GM19328 (cell line): ENCODE measurements around the gene FAM181A.
A peak's percentile ranks its signal among the peaks of the same experiment; 100 is the strongest.

ENCODE experiments used
- ATAC-seq: cut with Tn5 transposase; IDR thresholded peaks from one replicate; pipeline ENCODE4 v1.9.1; 2021; ENCODE audit warnings: mild to moderate bottlenecking, moderate library complexity; ENCODE audit not compliant: unreplicated experiment

The FAM181A gene

DNA sequence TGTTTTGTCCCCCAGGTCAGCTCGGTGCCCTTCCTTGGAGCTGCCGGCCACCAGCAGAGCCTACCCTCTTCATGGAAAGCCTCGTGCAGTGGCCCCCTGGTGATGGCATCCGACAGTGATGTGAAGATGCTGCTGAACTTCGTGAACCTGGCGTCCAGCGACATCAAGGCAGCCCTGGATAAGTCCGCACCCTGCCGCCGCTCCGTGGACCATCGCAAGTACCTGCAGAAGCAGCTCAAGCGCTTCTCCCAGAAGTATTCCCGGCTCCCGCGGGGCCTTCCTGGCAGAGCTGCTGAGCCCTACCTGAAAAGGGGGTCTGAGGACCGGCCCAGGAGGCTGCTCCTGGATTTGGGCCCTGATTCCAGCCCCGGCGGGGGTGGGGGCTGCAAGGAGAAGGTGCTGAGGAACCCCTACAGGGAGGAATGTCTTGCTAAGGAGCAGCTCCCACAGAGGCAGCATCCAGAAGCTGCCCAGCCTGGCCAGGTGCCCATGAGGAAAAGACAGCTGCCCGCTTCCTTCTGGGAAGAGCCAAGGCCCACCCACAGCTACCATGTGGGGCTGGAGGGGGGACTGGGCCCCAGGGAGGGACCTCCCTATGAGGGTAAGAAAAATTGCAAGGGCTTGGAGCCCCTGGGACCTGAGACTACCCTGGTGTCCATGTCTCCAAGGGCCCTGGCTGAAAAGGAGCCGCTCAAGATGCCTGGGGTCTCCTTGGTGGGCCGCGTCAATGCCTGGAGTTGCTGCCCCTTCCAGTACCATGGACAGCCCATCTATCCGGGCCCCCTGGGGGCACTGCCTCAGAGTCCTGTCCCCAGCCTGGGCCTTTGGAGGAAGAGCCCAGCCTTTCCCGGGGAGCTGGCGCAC, 1.3 kb downstream of the FAM181A start:
- ATAC-seq: no peak

DNA sequence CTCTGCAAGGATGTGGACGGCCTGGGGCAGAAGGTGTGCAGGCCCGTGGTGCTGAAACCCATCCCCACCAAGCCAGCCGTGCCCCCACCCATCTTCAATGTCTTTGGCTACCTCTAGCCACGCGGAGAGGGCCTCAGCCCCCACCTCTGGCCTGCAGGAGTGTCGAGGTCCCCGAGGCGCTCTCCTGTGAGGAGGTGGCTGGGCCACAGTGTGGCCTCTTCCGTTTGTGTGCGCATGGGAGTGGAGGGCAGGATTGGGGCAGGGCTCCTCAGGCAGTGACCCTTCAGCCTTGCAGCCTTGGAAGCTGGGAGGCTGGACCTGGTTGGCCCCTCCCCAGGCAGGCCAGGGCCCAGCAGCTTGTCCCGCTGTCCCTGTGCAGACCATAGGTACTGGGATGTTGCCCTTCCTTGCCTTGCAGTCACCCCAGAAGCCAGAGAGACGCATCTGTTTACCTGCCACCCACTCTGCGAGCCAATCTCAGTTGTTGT, 1.9 kb downstream of the FAM181A start:
- ATAC-seq: no peak

DNA sequence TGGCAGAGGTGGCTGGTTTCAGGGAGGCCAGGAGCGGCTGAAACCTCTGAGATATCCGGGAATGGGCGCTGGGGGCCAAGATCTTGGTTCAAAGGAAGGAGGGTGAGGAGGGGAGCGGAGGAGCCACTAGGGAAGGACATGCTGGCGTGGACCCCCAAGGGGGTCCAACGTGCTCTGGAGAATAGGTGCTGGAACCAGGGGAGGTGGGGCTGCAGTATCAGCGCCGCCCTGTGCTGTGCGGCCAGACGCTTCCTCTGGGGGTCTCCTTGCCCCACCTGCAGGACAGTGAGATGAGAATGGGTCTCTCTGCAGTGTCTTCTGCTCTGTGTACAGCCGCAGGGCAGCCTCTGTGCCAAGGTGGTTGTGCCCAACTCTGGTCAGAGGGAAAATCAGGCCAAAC, 2.5 kb downstream of the FAM181A start:
- no peak for ATAC-seq

DNA sequence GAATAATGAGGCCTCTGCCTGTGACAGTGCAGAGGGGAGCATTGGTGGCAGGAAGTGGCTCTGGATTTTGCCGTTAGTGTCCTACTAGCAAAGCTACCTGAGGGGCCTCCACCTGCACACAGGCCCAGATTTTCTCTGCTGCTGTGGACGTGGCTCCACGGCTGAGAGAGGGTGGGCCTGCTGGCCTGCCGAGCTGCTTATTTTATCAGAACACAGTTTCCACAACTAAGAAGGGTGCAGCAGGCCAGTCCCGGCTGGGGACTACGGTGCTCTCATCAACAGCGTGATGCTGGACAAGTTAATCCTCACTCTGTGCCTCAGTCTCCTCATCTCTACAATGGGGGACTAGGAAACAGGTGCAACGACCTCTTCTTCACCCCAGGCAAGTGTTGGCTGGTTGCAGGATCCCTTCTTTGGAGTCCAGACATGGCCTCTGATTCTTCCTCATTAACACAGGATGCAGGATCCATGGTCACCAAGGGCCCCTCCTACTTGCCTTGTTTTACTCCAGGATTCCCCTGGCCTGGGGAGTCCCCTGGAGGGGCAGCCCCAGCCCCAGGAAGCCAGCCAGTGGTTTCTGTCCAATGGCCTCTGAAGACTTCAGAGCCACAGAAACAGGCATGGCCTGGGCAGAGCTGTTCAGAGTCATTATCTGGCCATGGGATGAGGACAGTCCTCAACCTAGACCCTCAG, 3.3 kb downstream of the FAM181A start:
- no peak for ATAC-seq

DNA sequence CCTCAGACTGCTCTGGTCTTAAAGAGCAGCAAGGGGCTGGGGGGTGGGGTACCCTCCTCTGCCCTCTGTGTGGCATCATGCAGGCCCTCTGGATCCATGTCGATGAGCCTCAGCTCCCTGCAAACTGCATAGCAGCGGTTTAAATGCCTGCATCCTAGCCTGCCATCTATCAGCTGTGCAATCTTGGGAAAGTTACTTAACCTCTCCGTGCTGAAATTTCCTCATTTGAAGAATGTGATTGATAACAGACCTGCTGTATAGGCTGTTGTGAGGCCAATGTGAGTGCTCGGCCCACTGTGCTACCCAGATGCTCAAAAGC, 3.8 kb downstream of the FAM181A start:
- ATAC-seq: no peak

DNA sequence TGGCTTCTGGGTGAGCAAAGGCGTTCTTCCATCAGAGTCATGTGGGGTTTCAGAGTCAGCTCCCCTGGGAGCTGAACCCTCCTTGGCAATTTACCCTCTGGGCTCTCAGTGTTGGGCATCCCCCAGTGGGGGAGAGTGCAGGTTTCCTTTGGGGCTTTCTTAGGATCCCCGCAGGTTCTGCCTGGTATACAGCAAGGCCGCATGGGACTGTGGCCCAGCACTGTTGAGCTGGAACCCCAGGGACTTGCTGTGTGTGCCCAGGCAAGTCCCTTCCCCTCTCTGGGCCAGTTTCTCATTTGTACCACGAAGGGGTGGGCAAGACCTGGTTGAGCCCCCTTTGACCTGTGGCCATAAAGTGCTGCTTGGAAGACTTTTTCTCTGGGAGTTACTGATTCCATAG, 5.5 kb downstream of the FAM181A start:
- ATAC-seq: no peak

DNA sequence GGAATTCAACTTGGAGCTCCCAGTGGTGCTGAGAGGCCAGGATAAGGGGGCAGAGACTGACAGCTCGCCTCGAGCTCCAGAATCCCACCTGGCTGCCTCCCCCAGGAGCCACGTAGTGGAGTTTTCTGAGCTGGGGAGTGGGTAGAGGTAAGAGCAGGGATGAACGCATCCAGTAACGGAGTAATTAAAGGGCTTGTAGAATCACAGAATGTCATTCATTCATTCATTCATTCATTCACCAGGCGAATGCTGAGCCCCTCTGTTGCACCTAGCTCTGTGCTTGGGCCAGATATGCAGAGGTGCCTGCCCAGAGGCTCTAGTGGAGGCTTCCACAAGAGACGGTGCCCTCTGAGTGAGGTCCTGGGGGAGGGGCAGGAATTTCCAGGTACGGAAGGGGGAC, 8.1 kb downstream of the FAM181A start:
- ATAC-seq: no peak

DNA sequence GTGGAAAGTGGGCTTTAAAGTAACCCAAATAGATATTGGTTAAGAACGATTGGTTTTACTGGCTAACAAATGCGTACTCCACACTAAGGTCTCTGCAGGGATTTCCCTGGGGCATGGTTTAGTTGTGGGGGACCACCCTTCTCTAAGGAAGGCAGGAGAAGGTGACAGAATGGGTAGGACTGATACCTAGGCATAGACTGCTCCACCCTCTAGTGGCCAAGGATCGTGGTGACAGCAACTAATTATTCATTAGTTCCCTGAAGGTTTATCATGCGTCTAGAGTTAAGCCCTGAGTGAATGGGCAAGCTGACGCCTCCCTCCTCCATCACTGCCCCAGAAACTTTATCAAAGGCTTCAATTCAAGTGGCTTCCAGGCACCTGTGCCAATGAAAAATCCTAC, 9.1 kb downstream of the FAM181A start:
- ATAC-seq: no peak

DNA sequence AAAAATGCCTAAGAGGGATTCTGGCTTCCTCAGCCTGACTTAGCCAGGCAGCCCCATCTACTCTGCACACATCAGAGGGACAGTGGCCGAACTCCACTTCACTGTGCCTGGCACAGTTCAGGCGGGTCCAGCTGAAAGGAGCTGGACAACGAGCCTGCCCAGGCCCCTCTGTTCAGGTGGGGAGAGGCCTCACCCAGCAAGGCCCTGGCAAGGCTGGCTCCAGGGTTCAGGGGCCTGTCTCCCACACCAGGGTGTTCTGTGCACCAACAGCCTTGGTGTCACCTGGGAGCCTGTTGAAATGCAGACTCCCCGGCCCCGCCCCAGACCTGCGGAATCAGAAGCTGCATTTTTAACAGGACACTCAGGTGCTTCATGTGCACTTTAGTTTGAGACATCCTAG, 9.8 kb downstream of the FAM181A start:
- no peak for ATAC-seq

DNA sequence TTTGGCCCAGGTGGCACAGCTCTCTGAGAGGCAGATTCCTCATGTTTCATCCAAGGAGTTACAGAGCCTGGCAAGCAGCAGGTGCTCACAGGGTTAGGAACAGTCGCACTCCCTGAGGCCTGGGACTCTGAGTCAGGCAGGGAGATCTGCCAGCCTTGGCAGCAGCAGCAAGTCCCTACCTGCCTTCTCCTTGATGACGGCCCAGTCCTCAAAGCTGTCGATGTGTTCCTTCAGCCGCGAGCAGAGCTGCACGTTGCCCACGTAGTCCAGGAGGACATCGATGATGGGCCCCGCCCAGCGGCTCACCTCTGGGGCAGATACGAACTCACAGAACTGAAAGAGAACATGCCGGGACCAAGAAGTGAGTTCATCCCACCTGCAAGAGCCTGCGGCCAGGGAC, 10.4 kb downstream of the FAM181A start:
- no peak for ATAC-seq

DNA sequence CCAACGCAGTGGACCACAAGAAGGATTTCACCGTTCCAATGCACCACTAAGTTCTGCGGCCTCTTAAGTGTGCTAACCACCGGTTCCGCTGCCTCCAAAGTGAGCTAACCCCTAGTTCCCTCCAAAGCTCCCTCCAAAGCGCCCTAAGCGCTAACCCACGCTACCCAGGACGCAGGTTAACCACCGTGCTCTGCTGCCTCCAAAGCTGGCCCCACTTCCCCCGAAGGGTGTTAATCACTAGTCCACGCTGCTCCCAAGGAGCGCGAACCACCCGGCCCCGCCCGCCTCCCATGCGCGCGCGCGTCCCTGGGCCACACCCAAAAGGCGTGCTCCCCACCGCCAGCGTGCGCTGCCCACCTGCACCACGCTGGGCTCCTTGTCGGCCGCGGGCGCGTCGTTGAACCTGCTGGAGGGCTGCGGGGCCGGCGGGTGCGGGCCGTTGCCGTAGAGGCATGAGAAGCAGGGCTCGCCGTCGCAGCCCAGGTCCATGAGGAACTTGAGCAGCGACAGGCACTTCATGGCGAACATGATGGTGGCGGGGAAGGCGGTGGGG, 11.7 kb downstream of the FAM181A start:
- no peak for ATAC-seq

DNA sequence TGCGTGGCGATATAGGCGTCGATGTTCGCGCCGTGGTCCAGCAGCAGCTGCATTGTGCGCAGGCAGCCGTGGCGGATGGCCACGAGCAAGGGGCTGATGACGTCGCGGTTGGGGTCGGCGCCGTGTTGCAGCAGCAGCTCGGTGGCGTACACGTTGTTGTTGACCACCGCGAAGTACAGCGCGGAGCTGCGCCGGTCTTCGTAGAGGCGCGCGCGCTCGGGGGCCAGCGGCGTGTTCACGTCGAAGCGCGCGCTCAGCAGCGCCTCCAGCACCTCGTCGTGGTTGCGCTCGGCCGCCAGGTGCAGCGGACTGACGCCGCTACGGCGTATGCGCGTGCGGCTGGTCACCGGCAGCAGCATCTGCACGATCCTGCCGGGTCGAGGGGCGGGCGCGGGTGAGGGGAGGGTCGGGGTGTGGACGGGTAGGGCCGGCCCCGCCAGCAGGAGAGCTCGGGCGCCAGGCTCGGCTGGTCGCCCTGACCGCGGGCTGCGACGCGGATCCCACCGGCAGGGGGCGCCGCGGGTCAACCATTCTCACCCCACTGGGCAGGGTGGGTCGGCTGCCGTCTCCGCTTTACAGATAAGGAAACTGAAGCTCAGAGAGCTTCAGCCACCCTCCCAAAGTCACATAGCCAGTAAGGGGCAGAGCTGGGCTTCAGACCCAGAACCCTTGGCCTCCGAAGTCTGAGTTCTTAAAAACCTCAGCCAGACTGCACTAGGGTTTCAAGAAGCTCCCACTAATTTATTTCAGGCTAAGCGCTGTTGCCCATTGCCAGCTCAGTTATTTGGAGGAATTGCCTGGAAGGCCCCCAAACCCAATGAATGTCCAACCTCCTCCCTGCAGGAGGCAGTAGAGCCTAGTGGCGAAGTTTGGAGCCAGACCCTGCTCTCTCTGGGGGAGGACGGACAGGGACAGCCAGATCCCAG, 12.4 kb downstream of the FAM181A start:
- ATAC-seq: peak; percentile 89

DNA sequence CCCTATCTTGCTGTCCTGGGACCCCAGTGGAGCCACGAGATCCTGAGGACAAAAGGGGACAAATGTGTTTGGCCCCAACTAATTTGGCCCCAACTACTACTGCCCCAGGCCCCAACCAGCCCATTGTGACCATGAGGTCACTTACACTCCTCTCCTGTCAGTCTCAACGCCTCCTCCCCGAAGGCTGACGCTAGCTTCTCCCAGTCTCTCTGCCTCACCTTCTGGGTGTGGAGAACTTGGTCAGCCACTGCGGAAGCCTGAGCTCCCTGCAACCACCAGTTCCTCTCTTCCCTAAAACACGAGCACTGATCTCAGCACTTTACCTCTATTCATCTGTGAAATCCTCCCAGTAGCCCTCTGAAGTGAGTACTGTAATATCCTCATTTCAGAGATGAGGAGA, 13.3 kb downstream of the FAM181A start:
- ATAC-seq: no peak

DNA sequence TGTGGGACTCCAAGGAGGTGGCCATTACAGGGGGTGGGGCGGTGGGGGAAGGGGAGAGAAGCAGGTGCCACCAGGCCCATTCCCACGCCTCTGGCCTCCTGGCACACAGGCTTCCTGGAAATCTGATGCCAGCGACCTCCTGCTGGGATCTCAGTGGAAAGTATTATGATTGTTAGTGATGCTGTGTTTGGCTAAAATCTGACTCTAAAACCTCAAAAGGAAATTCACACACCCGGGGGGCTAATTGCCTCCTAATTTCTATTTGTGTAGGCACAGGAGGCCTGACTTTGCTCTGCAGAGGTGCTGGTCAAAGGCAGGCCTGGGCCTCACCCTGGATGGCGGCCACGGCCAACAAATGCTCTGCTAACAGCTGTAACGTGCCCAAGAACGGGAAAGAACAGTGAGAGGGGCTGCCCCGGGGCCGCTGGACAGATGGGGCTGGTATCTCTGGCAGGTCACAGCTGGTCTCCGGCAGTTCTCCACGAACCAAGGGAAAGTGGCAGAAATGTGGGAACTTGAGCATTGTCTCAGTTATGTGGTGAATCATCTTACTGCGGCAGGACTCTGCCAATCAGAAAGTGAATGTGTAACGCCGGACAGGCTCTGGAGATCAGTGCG, 14.3 kb downstream of the FAM181A start:
- no peak for ATAC-seq

DNA sequence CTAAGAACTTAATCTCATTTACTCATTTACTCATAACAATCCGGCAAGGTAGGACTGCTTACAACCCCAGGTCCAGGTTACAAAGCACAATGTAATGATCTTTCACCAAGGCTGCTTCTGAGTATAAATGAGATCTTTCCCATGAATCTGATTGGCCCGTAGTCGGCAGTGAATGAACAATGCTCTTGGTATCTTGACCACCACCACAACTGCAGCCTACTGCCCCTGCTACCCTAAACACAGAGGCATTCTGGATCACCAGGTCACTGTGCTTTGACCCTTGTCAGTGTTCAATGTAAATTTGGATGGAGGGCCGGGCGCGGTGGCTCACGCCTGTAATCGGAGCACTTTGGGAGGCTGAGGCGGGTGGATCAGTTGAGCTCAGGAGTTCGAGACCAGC, 15.9 kb downstream of the FAM181A start:
- ATAC-seq: no peak

DNA sequence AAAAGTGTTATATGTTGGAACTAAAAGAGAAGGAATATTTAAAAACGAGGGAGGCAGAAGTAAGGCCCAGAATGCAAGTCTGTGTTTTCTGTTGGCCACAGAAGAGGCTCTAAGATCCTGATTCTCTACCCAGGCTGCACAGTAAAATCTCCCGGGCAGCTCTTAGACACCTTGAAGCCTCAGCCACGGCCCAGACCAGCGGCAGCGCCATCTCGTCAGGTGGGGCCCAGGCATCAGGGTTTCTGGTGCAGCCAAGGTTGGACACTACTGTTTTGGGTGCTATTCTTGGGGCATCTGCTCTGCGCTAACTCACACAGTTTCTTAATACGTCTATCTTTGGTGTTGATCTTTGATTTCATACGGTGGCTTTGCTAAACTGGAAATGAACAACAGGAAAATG, 16.8 kb downstream of the FAM181A start:
- ATAC-seq: no peak

DNA sequence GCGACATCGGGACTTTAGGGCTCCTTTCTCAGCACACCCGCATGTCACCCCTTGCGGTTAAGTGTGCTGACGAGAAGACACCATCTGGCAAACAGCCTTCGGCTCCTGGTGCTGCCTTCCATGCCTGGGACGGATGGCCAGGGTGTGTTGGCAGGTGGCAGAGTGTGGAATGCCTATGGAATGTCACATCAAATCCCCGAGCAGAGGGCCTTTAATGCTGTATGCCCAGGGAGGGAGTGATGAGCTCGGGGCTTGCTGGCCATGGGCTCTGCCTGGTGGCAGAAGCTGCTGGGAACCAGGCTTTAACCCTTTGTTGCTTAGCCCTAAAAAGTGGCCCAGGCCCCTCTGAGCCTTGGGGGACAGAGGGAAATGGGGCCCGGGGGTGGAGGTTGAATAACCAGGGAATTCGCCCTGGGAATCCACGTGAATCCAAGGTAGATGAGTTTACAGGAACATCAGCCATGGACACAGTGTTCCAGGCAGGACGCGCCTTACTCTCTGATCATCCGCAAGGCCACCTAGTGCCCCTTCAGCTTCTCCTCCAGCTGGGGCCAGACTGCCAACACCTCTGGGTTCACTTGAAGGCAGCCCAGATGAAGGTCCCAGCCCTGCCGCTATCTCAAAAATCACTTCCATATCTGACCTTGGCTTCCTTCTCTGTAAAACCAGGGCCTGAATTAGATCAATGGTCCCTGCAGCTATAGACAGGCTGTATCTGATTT, 17.4 kb downstream of the FAM181A start:
- ATAC-seq: no peak

DNA sequence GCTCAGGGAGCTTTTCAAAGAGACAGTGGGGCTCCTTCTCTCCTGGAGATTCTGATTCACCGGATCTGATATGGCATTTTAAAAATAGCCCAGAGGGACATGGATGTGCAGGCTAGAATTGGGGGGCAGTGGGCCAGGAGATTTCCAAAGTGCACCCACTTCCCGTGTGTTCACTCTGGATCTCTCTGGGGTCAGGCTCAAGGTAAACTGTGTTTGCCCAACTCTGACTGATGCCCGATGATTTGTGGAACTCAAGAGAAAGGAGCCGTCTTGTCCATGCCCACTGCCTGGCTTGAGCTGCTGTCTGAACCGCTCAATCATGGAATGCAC, 17.9 kb downstream of the FAM181A start:
- ATAC-seq: no peak

DNA sequence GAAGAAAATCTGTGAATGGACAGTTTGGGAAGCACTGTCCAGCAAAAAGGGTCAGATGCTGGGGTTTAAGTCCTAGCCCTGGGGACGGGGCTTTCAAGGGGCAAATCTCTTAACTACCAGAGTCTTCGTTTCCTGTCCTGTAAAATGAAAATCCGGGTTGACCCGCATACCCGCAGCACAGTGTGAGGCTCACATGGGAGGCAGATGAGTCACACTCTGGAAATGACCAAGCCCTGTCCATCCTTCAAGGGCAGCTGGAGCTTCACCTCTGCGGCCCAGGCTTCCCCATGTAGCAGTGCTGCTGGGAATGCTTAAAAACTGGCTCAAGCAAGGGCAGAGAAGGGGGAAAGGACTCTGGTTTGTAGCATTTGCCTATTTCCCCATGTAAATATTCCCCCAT, 19.0 kb downstream of the FAM181A start:
- no peak for ATAC-seq

DNA sequence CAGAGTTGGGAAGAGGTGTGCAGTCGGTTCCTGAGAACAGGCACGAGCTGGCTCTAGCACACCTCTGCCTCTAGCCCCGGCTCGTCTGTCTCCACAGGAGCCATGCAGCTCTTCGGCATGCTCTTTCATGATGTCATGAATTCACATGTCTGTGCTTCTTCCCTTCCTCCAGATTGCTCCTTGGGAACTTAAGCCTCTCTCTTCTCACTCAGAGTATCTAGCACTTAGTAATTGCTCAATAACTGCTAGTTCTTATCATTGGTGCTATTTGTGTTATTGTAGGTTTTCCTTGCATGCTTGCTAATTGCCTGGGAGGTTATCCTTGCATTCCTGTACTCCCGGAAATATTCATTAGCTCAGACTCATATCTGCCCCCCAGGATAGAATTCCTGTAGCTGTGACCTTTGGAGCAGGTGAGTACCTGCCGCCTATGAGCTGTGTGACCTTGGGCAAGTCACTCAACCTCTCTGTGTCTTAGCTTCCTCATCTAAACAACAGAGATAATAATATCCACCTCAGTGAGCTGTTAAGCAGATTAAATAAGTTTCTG, 19.5 kb downstream of the FAM181A start:
- no peak for ATAC-seq
